GM15510 (cell line): ENCODE data around the gene PNPLA3.

Experiments
- POLR2A ChIP-seq: IDR thresholded peaks from 3 replicates; pipeline ENCODE4 v1.6.1; 2011; ENCODE audit warnings: borderline replicate concordance; ENCODE audit not compliant: insufficient read length; ENCODE audit errors: extremely low read depth

The PNPLA3 gene

GRCh38 chr22:43931771-43932170 is 8.2 kb downstream of the PNPLA3 start:
- TF ChIP-seq POLR2A: no peak

- no peak for TF ChIP-seq POLR2A
These were observed 17.8 kb downstream of the PNPLA3 start for GRCh38 chr22:43941449-43941848.

GRCh38 chr22:43944670-43945430 is 21.2 kb downstream of the PNPLA3 start:
- no peak for TF ChIP-seq POLR2A

- no peak for TF ChIP-seq POLR2A
These were observed 22.2 kb downstream of the PNPLA3 start for GRCh38 chr22:43945632-43946383.

GRCh38 chr22:43946384-43946667 is 22.7 kb downstream of the PNPLA3 start:
- TF ChIP-seq POLR2A: no peak

GRCh38 chr22:43948836-43949406 is 25.3 kb downstream of the PNPLA3 start:
- no peak for TF ChIP-seq POLR2A

- TF ChIP-seq POLR2A: no peak
These were observed 27.8 kb downstream of the PNPLA3 start for GRCh38 chr22:43951391-43951790.

GRCh38 chr22:43951966-43952365 is 28.4 kb downstream of the PNPLA3 start:
- no peak for TF ChIP-seq POLR2A

- no peak for TF ChIP-seq POLR2A
These were observed 30.6 kb downstream of the PNPLA3 start for GRCh38 chr22:43953988-43954785.

GRCh38 chr22:43955040-43955882 is 31.7 kb downstream of the PNPLA3 start, which contains the start of gene SAMM50:
TSS of gene SAMM50 (plus strand) at chr22:43955442. CDS start at chr22:43955578, 136 bp downstream.
- TF ChIP-seq POLR2A: peak; percentile 93

GRCh38 chr22:43955883-43956782 is 32.5 kb downstream of the PNPLA3 start:
- TF ChIP-seq POLR2A: no peak

GRCh38 chr22:43956805-43957463 is 33.3 kb downstream of the PNPLA3 start:
- TF ChIP-seq POLR2A: no peak

GRCh38 chr22:43957871-43958270 is 34.3 kb downstream of the PNPLA3 start:
- TF ChIP-seq POLR2A: no peak

- no peak for TF ChIP-seq POLR2A
These were observed 40.8 kb downstream of the PNPLA3 start for GRCh38 chr22:43964314-43964857.
